Activated CD8-positive, alpha-beta memory T cell treated with anti-CD3 and anti-CD28 coated beads, Interleukin-2, amount 50 U/mL, for 1 hour (primary cell): ENCODE measurements around the gene YBX1.
"Not testable (repeated sequence)": the region's sequence is repeated elsewhere in the genome, so short reads cannot be mapped to it uniquely, and the experiment has no call there.

Experiments used
- DNase-seq: peaks from one replicate; pipeline ENCODE4 v3.0.0-alpha.2; 2020; ENCODE audit errors: extremely low read depth

YBX1 gene

GRCh38 chr1:42681741-42682483 is at the start of gene YBX1:
YBX1 (plus strand) TSS chr1:42682418; CDS start chr1:42682566, 148 bp downstream.
- peak; percentile 91 for DNase-seq

GRCh38 chr1:42639116-42639515 is 43.1 kb upstream of the YBX1 start:
- DNase-seq, result no peak

GRCh38 chr1:42646056-42646455 is 36.2 kb upstream of the YBX1 start:
- no peak for DNase-seq

- no peak for DNase-seq
Observed at GRCh38 chr1:42657201-42657600, 25.0 kb upstream of the YBX1 start.

- peak; percentile 80 for DNase-seq
Observed at GRCh38 chr1:42657981-42658876, 24.0 kb upstream of the YBX1 start, which contains the start of gene PPIH. PPIH (plus strand) TSS chr1:42658423; CDS start chr1:42658447, 24 bp downstream.

GRCh38 chr1:42658877-42659337 is 23.3 kb upstream of the YBX1 start:
- no peak for DNase-seq

- DNase-seq, result no peak
Observed at GRCh38 chr1:42660907-42661500, 21.2 kb upstream of the YBX1 start.

- DNase-seq, result no peak
Observed at GRCh38 chr1:42669936-42670335, 12.3 kb upstream of the YBX1 start.

- DNase-seq, result no peak
Observed at GRCh38 chr1:42670425-42670824, 11.8 kb upstream of the YBX1 start.

GRCh38 chr1:42674214-42674613 is 8.0 kb upstream of the YBX1 start:
- DNase-seq, result no peak

- no peak for DNase-seq
Observed at GRCh38 chr1:42674682-42675081, 7.5 kb upstream of the YBX1 start.

GRCh38 chr1:42675467-42675866 is 6.8 kb upstream of the YBX1 start:
- DNase-seq, result no peak

- no peak for DNase-seq
Observed at GRCh38 chr1:42676534-42677087, 5.6 kb upstream of the YBX1 start.

GRCh38 chr1:42679364-42679983 is 2.7 kb upstream of the YBX1 start:
- no peak for DNase-seq

- no peak for DNase-seq
Observed at GRCh38 chr1:42680055-42680454, 2.2 kb upstream of the YBX1 start.

GRCh38 chr1:42680921-42681683 is 1.1 kb upstream of the YBX1 start:
- DNase-seq, result no peak

- DNase-seq, result not testable (repeated sequence)
Observed at GRCh38 chr1:42682484-42682738, 193 bp downstream of the YBX1 start.

- peak; percentile 17 for DNase-seq
Observed at GRCh38 chr1:42682739-42683531, 717 bp downstream of the YBX1 start.

GRCh38 chr1:42684139-42684538 is 1.9 kb downstream of the YBX1 start:
- DNase-seq, result no peak

GRCh38 chr1:42686418-42686817 is 4.2 kb downstream of the YBX1 start:
- DNase-seq, result no peak
